ENCODE measurements around the gene ROBO1.
"Not testable (repeated sequence)": the region's sequence is repeated elsewhere in the genome, so short reads cannot be mapped to it uniquely, and the experiment has no call there.

The ROBO1 gene

GRCh38 chr3:78732893-78733292 is 1034.9 kb downstream of the ROBO1 start:
- DNase-seq (ENCODE audit: low read depth), result no peak

- no peak for DNase-seq (ENCODE audit: low read depth)
Observed at GRCh38 chr3:78732471-78732870, 1035.3 kb downstream of the ROBO1 start.

GRCh38 chr3:78729946-78730345 is 1037.9 kb downstream of the ROBO1 start:
- no peak for DNase-seq (ENCODE audit: low read depth)

GRCh38 chr3:78728406-78729145 is 1039.2 kb downstream of the ROBO1 start:
- DNase-seq (ENCODE audit: low read depth), result no peak

- no peak for DNase-seq (ENCODE audit: low read depth)
Observed at GRCh38 chr3:78726545-78726944, 1041.3 kb downstream of the ROBO1 start.

- DNase-seq (ENCODE audit: low read depth), result no peak
Observed at GRCh38 chr3:78725703-78726246, 1042.0 kb downstream of the ROBO1 start.

- no peak for DNase-seq (ENCODE audit: low read depth)
Observed at GRCh38 chr3:78724859-78725258, 1042.9 kb downstream of the ROBO1 start.

- not testable (repeated sequence) for DNase-seq (ENCODE audit: low read depth)
Observed at GRCh38 chr3:78724364-78724763, 1043.4 kb downstream of the ROBO1 start.

- DNase-seq (ENCODE audit: low read depth), result no peak
Observed at GRCh38 chr3:78721771-78722543, 1045.8 kb downstream of the ROBO1 start.

GRCh38 chr3:78718707-78719106 is 1049.1 kb downstream of the ROBO1 start:
- no peak for DNase-seq (ENCODE audit: low read depth)

- no peak for DNase-seq (ENCODE audit: low read depth)
Observed at GRCh38 chr3:78717041-78717440, 1050.8 kb downstream of the ROBO1 start.

- DNase-seq (ENCODE audit: low read depth), result no peak
Observed at GRCh38 chr3:78712941-78713340, 1054.9 kb downstream of the ROBO1 start.

- DNase-seq (ENCODE audit: low read depth), result no peak
Observed at GRCh38 chr3:78712270-78712669, 1055.5 kb downstream of the ROBO1 start.

GRCh38 chr3:78708565-78709073 is 1059.2 kb downstream of the ROBO1 start:
- DNase-seq (ENCODE audit: low read depth), result no peak

- no peak for DNase-seq (ENCODE audit: low read depth)
Observed at GRCh38 chr3:78707609-78708008, 1060.2 kb downstream of the ROBO1 start.

- DNase-seq (ENCODE audit: low read depth), result no peak
Observed at GRCh38 chr3:78706906-78707523, 1060.8 kb downstream of the ROBO1 start.

- no peak for DNase-seq (ENCODE audit: low read depth)
Observed at GRCh38 chr3:78703944-78704343, 1063.9 kb downstream of the ROBO1 start.

GRCh38 chr3:78701537-78701936 is 1066.3 kb downstream of the ROBO1 start:
- no peak for DNase-seq (ENCODE audit: low read depth)

- DNase-seq (ENCODE audit: low read depth), result no peak
Observed at GRCh38 chr3:78698431-78698830, 1069.4 kb downstream of the ROBO1 start.

GRCh38 chr3:78697426-78697825 is 1070.4 kb downstream of the ROBO1 start:
- DNase-seq (ENCODE audit: low read depth), result no peak

GRCh38 chr3:78690766-78691165 is 1077.0 kb downstream of the ROBO1 start:
- no peak for DNase-seq (ENCODE audit: low read depth)

GRCh38 chr3:78689378-78689777 is 1078.4 kb downstream of the ROBO1 start:
- no peak for DNase-seq (ENCODE audit: low read depth)

- no peak for DNase-seq (ENCODE audit: low read depth)
Observed at GRCh38 chr3:78687520-78687919, 1080.3 kb downstream of the ROBO1 start.
